ENCODE measurements around the gene PPIA. TPM values are rescaled to one million over a fixed set of nuclear protein-coding genes. Genes with fewer than 3 reads are reported as not detected.
"Not testable (repeated sequence)": the region's sequence is repeated elsewhere in the genome, so short reads cannot be mapped to it uniquely, and the experiment has no call there.

PPIA gene
- total RNA-seq, 1 donor from 2014 or later: 1,178 TPM

- no peaks in the 10 kb centered on the region for H3K27me3 ChIP-seq (ENCODE audit: control insufficient read depth, insufficient read depth, low read length)
- no peaks in the 10 kb centered on the region for H3K36me3 ChIP-seq (ENCODE audit: control insufficient read depth, insufficient read depth, low read length)
- no peak overlapping the region for H3K4me3 ChIP-seq (ENCODE audit: low read depth, low read length)
- FAIRE-seq (no peak), DNase-seq (ENCODE audit: low read depth) (no peak)
- TF ChIP-seq, protein P1, sequence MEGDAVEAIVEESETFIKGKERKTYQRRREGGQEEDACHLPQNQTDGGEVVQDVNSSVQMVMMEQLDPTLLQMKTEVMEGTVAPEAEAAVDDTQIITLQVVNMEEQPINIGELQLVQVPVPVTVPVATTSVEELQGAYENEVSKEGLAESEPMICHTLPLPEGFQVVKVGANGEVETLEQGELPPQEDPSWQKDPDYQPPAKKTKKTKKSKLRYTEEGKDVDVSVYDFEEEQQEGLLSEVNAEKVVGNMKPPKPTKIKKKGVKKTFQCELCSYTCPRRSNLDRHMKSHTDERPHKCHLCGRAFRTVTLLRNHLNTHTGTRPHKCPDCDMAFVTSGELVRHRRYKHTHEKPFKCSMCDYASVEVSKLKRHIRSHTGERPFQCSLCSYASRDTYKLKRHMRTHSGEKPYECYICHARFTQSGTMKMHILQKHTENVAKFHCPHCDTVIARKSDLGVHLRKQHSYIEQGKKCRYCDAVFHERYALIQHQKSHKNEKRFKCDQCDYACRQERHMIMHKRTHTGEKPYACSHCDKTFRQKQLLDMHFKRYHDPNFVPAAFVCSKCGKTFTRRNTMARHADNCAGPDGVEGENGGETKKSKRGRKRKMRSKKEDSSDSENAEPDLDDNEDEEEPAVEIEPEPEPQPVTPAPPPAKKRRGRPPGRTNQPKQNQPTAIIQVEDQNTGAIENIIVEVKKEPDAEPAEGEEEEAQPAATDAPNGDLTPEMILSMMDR (IDR thresholded peaks at IDR 0.05; ENCODE audit: insufficient read depth, low read length, severe bottlenecking): no peak
These were observed 20.3 kb upstream of the PPIA start for GRCh38 chr7:44776211-44776610.

- DNase-seq (ENCODE audit: low read depth): no peak
- Histone ChIP-seq H3K27me3 (ENCODE audit: control insufficient read depth, insufficient read depth, low read length) (no peaks in the 10 kb centered on the region), H3K4me3 (ENCODE audit: low read depth, low read length) (no peak overlapping the region), H3K36me3 (ENCODE audit: control insufficient read depth, insufficient read depth, low read length) (no peaks in the 10 kb centered on the region)
- no peak for FAIRE-seq
- TF ChIP-seq, protein P1 (IDR thresholded peaks at IDR 0.05; ENCODE audit: insufficient read depth, low read length, severe bottlenecking): no peak
These were observed 14.0 kb upstream of the PPIA start for GRCh38 chr7:44782460-44782859.

DNA sequence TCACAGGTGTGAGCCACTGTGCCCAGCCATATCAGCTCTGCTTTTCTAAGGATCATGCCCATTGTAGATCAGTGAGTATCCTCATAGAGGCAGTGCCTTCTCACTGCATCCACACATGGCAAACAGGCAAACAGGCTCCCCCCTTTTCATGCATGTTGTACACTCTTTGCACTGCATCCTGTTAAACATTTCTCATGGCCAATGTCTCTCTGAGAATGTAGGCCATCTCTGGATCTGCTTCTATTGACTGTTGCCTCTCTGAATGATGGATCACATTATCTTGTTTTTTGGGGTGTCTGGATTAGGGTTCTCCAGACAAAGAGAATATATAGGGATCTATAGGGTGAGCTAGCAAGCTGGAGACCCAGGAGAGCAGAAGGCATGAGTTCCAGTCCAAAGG is 13.1 kb upstream of the PPIA start:
- TF ChIP-seq, protein P1 (IDR thresholded peaks at IDR 0.05; ENCODE audit: insufficient read depth, low read length, severe bottlenecking): no peak
- H3K36me3 ChIP-seq (ENCODE audit: control insufficient read depth, insufficient read depth, low read length): no peaks in the 10 kb centered on the region
- FAIRE-seq (peak; percentile 75), DNase-seq (ENCODE audit: low read depth) (no peak)
- no peaks in the 10 kb centered on the region for H3K27me3 ChIP-seq (ENCODE audit: control insufficient read depth, insufficient read depth, low read length)
- no peak overlapping the region for H3K4me3 ChIP-seq (ENCODE audit: low read depth, low read length)

- FAIRE-seq (no peak), DNase-seq (ENCODE audit: low read depth) (no peak)
- H3K36me3 ChIP-seq (ENCODE audit: control insufficient read depth, insufficient read depth, low read length): no peaks in the 10 kb centered on the region
- H3K4me3 ChIP-seq (ENCODE audit: low read depth, low read length): no peak overlapping the region
- TF ChIP-seq, protein P1 (IDR thresholded peaks at IDR 0.05; ENCODE audit: insufficient read depth, low read length, severe bottlenecking): no peak
- no peaks in the 10 kb centered on the region for H3K27me3 ChIP-seq (ENCODE audit: control insufficient read depth, insufficient read depth, low read length)
These were observed 12.1 kb upstream of the PPIA start for GRCh38 chr7:44784364-44784763.

GRCh38 chr7:44785218-44785617 is 11.3 kb upstream of the PPIA start:
- DNase-seq (ENCODE audit: low read depth); H3K4me3 ChIP-seq (ENCODE audit: low read depth, low read length); H3K27me3 ChIP-seq (ENCODE audit: control insufficient read depth, insufficient read depth, low read length); H3K36me3 ChIP-seq (ENCODE audit: control insufficient read depth, insufficient read depth, low read length); FAIRE-seq: not testable (repeated sequence)

DNA sequence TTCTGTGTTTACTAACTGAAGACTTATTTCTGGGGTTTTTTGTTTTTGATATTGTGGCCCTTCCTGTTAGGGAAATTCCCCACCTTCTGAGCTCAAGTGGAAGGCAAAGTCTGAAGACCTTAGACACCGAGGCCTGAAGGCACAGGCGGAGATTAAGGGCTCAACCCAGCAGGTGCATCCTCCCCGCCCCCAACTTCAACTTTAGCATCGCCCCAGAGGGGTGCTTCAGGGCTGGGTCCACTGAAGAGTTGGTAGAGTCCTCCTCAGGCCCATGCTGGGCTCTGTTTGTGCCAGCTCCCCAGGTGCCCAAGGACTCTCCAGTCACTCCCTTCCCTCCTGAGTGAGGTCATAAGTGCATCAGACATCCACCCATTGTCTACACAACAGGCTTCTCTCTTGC is 9.4 kb upstream of the PPIA start:
- Histone ChIP-seq H3K4me3 (ENCODE audit: low read depth, low read length) (no peak overlapping the region), H3K27me3 (ENCODE audit: control insufficient read depth, insufficient read depth, low read length) (no peaks in the 10 kb centered on the region), H3K36me3 (ENCODE audit: control insufficient read depth, insufficient read depth, low read length) (no peaks in the 10 kb centered on the region)
- TF ChIP-seq, protein P1 (IDR thresholded peaks at IDR 0.05; ENCODE audit: insufficient read depth, low read length, severe bottlenecking): no peak
- DNase-seq (ENCODE audit: low read depth) (no peak), FAIRE-seq (no peak)
